ENCODE results near the gene CFAP410.
"Not testable (repeated sequence)": the region's sequence is repeated elsewhere in the genome, so short reads cannot be mapped to it uniquely, and the experiment has no call there.

The CFAP410 gene

DNA sequence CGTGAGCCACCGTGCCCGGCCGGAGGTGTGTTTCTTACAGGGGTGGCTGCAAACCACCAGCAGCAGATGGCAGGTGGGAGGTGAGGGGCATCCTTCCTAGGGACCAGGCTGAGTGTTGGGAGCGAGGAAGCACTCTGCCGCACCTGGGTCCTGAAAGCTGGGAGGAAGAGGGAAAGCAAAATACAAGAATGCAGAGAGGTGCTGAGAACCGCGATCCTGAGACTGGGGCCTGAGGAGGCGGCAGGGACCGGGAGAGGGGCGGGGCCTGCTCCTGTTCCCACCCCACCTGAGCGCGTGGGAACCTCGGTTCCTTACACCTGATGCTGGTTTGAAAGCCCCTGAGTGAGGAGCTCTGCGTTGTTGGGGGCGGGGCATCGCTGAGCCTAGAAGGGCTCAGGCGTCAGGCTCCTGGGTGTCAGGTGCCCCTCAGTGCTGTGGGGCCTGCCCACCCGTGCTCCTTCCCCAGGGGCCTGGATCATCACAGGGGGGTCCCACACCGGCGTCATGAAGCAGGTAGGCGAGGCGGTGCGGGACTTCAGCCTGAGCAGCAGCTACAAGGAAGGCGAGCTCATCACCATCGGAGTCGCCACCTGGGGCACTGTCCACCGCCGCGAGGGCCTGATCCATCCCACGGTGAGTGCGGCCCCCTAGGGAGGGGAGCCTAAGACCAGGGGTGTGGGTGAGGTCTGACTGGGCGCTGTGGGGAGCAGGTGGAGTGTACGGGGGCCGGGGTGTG is 29.7 kb upstream of the CFAP410 start:
- DNase-seq = no peak

DNA sequence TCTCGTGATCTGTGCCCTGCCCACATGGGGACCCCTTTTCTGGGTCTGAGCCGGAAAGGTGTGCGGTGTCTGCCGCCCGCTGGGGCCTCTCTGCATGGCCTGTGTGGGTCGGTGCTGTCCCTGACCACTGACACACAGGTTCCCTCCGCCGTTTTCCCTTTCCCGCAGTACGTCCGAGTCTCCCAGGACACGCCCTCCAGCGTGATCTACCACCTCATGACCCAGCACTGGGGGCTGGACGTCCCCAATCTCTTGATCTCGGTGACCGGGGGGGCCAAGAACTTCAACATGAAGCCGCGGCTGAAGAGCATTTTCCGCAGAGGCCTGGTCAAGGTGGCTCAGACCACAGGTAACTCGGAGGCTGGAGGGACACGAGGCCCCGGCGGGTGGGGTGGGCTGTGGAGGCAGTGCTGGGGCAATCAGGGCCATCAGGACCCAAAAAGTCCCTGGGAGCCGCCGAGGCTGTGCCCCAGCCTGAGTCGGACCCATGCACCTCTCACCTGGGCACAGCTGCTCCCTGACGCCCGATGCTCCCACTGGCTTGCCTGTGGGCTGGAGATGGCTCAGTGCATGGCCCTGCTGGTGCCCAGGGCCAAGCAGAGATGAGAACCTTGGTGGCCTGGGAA is 27.5 kb upstream of the CFAP410 start:
- DNase-seq = no peak

DNA sequence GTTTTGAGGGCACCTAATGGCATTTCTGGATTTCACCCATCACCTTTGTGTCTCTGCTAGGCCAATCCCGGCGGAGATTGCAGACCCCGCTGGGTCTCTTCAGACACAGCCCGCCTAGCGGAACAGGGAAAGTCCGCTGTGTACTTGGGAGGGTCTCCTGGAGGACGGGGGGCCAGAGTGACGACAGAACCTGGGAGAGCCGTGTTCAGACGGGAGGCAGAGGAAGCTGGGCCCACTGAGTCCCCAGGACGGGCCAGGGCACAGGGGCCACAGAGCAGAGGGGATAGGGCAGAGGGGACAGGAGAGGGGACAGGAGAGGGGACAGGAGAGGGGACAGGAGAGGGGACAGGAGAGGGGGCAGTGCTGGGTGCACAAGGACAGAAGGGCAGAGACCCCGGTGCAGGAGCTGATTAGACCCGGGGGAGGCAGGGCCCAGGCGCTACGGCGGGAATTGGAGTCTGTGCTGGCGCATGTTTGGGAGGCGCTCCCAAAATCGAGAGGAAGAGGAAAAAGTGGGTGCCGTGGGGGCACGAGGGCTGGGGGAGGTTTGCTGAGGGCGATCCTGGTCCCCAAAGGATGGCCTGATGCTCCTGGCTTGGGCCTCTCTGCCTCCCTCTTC is 26.9 kb upstream of the CFAP410 start:
- no peak for DNase-seq

- no peak for DNase-seq
Observed at GRCh38 chr21:44365251-44365966, 26.2 kb upstream of the CFAP410 start.

DNA sequence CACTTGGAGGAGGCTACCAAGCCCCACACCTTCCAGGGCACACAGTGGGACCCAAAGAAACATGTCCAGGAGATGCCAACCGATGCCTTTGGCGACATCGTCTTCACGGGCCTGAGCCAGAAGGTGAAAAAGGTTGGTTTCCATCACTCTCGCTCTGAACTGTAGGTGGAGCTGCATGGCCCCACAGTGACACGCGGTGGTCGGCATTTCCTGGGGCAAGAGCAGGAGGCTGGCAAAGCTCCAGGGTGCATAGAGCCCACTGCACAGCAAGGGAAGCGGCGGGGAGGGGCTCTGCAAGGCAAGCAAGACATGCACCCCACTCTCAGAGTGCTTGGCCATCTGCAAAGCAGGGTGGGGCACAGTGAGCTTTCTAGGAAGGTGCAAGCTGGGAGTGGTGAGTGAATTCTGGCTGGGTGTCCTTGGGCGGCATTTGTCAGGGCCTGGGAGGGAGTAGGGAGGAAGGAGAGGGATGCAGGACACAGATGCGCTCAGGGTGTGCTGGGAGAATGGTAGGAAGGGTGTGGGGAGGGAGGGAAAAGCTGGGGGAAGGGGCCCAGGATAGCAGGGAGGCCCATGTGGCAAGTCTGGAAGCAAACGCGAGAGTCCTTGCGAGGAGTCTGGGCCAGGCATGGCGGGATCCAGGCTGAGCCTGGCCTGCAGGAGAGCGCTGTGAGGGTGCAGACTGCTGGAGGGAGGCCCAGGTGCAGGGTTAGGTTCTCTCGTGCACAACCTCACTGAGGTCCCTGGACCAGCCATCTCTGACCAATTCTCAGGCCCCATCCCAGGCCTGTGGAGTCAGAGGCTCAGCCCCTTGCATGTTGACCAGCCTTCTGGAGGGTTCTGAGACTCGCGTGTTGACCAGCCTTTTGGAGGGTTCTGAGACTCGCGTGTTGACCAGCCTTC is 25.2 kb upstream of the CFAP410 start:
- no peak for DNase-seq

DNA sequence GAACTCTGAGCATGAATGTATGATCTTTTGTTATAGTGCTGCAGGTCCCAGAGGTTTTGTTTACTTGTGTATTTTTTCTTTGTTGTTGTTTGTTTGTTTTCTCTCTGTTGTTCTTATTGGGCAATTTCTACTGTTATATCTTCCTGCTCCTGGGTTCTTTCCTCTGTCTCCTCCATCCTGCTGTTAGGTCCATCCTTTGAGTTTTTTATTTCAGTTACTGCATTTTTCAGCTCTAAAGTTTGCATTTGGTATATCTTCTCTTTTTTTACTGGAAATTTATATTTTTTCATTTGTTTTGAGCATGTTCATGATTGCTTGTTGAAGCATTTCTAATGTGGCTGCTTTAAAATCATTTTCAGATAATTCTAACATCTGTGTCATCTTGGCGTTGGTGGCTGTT is 24.1 kb upstream of the CFAP410 start:
- no peak for DNase-seq

DNA sequence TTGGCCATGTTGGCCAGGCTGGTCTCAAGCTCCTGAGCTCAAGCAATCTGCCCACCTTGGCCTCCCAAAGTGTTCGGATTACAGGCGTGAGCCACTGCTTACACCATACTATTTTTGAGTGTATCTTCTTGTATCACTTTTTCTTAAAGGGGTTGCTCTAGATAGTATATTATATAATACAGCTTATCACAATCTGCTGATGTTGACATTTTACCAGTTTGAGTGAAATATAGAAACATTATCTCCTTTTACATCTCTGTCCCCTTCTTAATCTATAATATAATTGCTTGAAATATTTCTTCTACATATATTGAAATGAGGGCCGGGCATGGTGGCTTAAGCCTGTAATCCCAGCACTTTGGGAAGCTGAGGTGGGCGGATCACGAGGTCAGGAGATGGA is 22.7 kb upstream of the CFAP410 start:
- DNase-seq = not testable (repeated sequence)

GRCh38 chr21:44360159-44360558 is 21.0 kb upstream of the CFAP410 start:
- DNase-seq = peak; percentile 38

DNA sequence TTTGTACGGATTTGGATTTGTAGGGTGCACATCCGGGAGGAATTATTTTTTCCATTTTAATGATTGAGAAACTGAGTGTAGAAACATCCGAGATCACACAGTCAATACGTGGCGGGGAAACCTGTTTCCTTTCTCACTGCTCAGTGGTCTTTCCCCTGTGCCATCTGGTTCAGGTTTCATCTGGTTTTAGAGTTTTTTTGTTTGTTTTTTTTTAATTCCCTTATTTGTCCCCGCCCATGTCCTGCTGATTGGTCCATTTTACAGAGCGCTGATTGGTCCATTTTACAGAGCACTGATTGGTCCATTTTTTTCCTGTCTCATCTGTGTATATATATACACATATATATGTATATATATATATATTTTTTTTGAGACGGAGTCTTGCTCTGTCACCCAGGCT is 20.2 kb upstream of the CFAP410 start:
- no peak for DNase-seq

DNA sequence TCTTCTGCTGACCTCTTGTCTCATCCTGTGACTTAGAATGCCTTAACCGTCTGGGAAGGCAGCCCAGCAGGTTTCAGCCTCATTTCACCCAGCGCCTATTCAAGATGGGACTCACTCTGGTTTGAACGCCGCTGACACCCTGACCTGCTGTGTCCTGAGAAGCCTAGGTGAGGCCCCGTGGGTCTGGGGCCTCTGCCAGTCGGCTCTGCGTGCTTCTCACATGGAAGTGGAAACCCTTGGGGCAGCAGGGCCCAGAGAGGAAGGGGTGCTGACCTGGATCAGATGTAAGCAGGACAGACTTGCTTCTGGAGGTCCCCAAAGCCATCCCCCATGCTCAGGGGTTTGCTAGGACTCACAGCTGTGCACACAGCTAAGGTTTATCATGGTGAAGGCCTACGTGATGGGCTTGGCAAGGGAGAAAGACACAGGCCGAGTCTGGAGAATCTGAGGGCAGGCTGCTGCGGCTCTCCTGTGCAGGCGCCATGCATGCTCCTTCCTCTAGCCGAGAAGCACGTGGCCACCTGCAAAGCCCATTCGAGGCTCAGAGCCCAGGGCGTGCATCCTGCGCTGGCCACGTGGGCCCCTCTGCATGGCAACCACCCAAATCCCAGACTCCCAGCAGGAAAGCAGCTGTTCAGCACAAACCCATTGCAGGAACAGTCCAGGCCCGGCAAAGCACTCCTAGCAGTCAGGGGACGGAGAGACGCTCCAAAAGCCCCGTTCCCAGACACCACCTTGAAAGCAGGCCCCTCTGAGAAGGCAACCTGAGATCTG is 18.1 kb upstream of the CFAP410 start:
- DNase-seq = no peak

- no peak for DNase-seq
Observed at GRCh38 chr21:44356636-44357035, 17.4 kb upstream of the CFAP410 start.

DNA sequence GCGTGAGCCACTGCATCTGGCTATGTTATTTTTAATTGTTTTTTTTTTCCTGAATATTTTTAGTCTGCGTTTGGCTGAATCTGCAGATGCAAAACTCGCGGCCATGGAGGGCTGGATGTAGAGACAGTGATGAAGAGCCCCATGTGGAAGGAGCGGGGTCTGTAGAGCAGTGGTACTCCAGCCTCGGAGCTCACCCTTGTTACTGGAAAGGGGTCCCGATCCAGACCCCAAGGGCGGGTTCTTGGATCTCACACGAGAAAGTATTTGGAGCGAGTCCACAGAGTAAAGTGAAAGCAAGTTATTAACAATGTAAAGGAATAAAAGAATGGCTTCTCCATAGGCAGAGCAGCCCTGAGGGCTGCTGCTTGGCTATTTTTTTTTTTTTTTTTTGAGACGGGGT is 17.0 kb upstream of the CFAP410 start:
- DNase-seq = no peak

GRCh38 chr21:44354775-44355771 is 15.9 kb upstream of the CFAP410 start:
- DNase-seq = no peak

DNA sequence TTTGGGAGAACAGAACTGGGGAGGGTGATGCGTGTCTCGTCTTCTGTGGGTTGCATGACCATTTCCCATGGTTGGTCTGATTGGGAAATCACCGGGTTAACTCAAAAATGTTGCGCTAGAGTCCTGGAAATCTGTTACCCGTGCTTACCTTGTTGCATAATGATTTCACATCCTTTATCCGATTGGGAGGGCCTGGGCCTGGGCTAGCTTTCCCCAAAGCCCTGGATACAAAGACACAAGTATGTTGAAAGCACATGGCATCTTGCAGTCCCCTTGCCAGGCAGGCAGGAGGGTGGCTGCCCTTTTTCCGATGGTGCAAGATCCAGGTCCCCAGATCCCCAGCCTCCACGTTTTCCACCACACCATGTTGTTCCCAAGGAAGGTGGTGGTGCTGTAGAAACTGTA is 14.8 kb upstream of the CFAP410 start:
- DNase-seq = no peak

GRCh38 chr21:44353191-44353970 is 14.2 kb upstream of the CFAP410 start, which contains the start of gene TRPM2:
TSS of gene TRPM2 (plus strand) at chr21:44353621. CDS start at chr21:44353701, 80 bp downstream.
- DNase-seq = peak; percentile 73

- no peak for DNase-seq
Observed at GRCh38 chr21:44352253-44352860, 13.2 kb upstream of the CFAP410 start.

GRCh38 chr21:44351535-44352252 is 12.5 kb upstream of the CFAP410 start:
- no peak for DNase-seq

- DNase-seq = no peak
Observed at GRCh38 chr21:44350773-44351481, 11.7 kb upstream of the CFAP410 start.
